Coronary artery (tissue), 2 donors: ENCODE data around the gene GNAL.
A peak's percentile ranks its signal among the peaks of the same experiment; 100 is the strongest.
"Not testable (repeated sequence)": the region's sequence is repeated elsewhere in the genome, so short reads cannot be mapped to it uniquely, and the experiment has no call there.

Source experiments
- DNase-seq: peaks from one replicate; pipeline ENCODE4 v3.0.0-alpha.2; 2017; ENCODE audit warnings: low spot score
- H3K27ac ChIP-seq, 2 donors: fragments of 200-600 bp; sonication (generic); one replicate each; pipeline ENCODE4 v1.5.1; 2016 to 2019
- H3K4me3 ChIP-seq: fragments of 200-600 bp; sonication (generic); 2 replicates; pipeline ENCODE4 v1.5.1; 2016; ENCODE audit warnings: mild to moderate bottlenecking, moderate library complexity
- TF ChIP-seq, protein P1 (sequence below): fragments of 200-600 bp; sonication (generic); IDR thresholded peaks from one replicate; pipeline ENCODE4 v1.5.1; 2019; ENCODE audit warnings: antibody characterized with exemption

The GNAL gene

DNA sequence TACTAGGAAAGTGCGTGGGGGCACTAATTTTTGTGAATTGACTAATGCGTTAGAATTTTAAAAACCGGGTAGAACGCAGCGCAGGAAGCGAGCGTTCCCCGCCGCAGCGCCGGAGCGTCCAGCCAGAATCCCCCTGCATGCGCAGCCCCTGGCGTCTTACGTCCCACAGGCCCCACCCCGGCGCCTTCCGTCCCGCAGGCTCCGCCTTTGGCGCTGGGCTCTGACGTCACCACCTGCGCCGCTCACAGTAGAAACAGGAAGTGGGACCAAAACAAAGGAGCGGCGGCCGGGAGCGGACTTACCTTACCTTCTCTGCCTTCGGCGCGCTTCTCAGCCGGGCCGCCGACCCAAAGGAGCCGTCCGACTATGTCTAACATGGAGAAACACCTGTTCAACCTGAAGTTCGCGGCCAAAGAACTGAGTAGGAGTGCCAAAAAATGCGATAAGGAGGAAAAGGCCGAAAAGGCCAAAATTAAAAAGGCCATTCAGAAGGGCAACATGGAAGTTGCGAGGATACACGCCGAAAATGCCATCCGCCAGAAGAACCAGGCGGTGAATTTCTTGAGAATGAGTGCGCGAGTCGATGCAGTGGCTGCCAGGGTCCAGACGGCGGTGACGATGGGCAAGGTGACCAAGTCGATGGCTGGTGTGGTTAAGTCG, 162.2 kb downstream of the GNAL start, which contains the start of gene CHMP1B:
TSS of gene CHMP1B (plus strand) at position 268 of the 660 bp plus-strand sequence. CDS start at position 367, 99 bp downstream.
- H3K27ac ChIP-seq: peak within 1 kb of the TSS; percentile 90 to 95

DNA sequence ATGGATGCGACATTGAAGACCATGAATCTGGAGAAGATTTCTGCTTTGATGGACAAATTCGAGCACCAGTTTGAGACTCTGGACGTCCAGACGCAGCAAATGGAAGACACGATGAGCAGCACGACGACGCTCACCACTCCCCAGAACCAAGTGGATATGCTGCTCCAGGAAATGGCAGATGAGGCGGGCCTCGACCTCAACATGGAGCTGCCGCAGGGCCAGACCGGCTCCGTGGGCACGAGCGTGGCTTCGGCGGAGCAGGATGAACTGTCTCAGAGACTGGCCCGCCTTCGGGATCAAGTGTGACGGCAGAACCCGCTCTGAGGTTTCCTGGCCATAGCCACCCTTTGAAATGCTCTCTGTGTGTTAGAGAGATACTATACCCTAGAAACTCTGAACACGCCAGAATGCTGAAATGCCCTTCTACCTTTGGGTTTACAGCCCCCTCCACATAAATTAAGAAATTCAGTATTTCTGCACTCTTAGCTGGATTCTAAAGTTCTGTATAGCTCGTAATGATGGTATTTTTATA, 162.8 kb downstream of the GNAL start:
- TF ChIP-seq, protein P1, sequence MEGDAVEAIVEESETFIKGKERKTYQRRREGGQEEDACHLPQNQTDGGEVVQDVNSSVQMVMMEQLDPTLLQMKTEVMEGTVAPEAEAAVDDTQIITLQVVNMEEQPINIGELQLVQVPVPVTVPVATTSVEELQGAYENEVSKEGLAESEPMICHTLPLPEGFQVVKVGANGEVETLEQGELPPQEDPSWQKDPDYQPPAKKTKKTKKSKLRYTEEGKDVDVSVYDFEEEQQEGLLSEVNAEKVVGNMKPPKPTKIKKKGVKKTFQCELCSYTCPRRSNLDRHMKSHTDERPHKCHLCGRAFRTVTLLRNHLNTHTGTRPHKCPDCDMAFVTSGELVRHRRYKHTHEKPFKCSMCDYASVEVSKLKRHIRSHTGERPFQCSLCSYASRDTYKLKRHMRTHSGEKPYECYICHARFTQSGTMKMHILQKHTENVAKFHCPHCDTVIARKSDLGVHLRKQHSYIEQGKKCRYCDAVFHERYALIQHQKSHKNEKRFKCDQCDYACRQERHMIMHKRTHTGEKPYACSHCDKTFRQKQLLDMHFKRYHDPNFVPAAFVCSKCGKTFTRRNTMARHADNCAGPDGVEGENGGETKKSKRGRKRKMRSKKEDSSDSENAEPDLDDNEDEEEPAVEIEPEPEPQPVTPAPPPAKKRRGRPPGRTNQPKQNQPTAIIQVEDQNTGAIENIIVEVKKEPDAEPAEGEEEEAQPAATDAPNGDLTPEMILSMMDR: no peak
- Histone ChIP-seq H3K27ac (peak overlapping the region; percentile 90 to 95), H3K4me3 (peak overlapping the region; percentile 73)
- DNase-seq: no peak

More for the DNA sequence above, 162.2 kb downstream of the GNAL start, which contains the start of gene CHMP1B:
- peak within 1 kb of the TSS; percentile 73 for H3K4me3 ChIP-seq
- TF ChIP-seq, protein P1: no peak
- peak; percentile 99 for DNase-seq

- H3K27ac ChIP-seq, H3K4me3 ChIP-seq, DNase-seq: not testable (repeated sequence)
Measured at GRCh38 chr18:11854554-11854953, 165.5 kb downstream of the GNAL start.

- DNase-seq: peak; percentile 89
- Histone ChIP-seq H3K4me3 (no peak overlapping the region), H3K27ac (peak overlapping the region; percentile 59 to 70)
- TF ChIP-seq, protein P1: no peak
Measured at GRCh38 chr18:11857177-11857887, 168.3 kb downstream of the GNAL start.

- Histone ChIP-seq H3K4me3 (no peak overlapping the region), H3K27ac (no peak overlapping the region)
- no peak for DNase-seq
- TF ChIP-seq, protein P1: no peak
Measured at GRCh38 chr18:11859282-11859830, 170.3 kb downstream of the GNAL start.

DNA sequence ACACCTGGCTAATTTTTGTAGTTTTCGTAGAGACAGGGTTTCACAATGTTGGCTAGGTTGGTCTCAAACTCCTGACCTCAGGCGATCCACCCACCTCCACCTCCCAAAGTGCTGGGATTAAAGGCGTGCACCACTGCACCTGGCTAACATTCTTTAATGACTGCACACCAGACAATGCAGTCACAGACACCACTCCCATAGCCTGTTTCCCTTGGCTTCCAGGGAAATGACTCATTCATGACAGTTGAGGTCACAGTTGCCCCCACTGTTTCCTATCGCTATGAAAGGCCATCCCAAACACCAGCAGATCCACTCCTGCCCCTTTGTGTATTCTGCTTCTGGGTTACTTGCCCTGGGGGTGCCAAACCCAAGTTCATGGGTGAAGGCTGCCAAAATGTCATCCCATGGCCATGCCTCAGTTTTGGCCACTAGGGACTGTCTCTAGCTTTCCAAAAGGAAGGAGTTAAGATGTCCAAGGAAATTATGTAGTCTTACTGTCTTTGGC, 170.9 kb downstream of the GNAL start:
- TF ChIP-seq, protein P1: no peak
- H3K27ac ChIP-seq: peak overlapping the region in 1 of 2 donors; percentile 44
- no peak for DNase-seq
- H3K4me3 ChIP-seq: no peak overlapping the region
